AG20443 (cell line): ENCODE measurements around the gene MEGF6.
"Not testable (repeated sequence)": the region's sequence is repeated elsewhere in the genome, so short reads cannot be mapped to it uniquely, and the experiment has no call there.

Experiments used
- DNase-seq: peaks from one replicate; pipeline ENCODE4 v3.0.0; 2012; ENCODE audit warnings: low spot score, mixed read lengths

MEGF6 gene

DNA sequence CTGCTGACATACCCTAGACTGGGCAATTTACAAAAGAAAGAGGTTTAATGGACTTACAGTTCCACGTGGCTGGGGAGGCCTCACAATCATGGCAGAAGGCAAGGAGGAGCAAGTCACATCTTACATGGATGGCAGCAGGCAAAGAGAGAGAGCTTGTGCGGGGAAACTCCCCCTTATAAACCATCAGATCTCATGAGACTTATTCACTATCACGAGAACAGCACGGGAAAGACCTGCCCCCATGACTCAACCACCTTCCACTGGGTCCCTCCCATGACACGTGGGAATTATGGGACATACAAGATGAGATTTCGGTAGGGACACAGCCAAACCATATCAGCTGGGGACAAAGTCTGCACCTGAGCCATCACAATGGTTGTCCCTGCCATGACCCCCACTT, 35.8 kb downstream of the MEGF6 start:
- DNase-seq: not testable (repeated sequence)

DNA sequence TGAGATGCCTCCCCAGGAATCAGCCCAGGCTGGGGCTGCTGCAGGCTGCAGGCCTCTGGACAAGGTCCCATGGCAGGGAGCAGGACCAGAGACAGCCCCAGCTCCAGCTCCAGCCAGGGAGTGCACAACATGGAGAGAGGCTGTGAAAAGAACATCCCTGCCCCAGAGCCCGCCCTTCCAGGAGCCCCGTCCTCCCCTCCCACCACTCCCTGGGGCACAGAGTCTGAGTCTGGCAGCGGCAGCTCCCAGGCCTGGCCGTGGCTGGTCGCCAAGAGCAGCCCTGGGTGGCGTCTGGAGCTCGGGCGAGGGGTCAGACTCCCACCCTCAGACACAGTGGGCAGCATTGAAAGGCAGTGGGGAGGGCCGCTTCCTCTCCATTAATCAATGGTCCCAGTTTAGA, 37.8 kb downstream of the MEGF6 start:
- DNase-seq: no peak

DNA sequence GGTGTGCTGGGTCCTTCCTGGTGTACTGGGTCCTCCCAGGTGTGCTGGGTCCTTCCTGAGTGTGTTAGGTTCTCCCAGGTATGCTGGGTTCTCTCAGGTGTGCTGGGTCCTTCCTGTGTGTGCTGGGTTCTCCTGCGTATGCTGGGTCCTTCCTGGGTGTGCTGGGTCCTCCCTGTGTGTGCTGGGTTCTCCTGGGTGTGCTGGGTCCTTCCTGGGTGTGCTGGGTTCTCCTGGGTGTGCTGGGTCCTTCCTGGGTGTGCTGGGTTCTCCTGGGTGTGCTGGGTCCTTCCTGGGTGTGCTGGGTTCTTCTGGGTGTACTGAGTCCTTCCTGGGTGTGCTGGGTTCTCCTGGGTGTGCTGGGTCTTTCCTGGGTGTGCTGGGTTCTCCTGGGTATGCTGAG, 38.7 kb downstream of the MEGF6 start:
- not testable (repeated sequence) for DNase-seq

DNA sequence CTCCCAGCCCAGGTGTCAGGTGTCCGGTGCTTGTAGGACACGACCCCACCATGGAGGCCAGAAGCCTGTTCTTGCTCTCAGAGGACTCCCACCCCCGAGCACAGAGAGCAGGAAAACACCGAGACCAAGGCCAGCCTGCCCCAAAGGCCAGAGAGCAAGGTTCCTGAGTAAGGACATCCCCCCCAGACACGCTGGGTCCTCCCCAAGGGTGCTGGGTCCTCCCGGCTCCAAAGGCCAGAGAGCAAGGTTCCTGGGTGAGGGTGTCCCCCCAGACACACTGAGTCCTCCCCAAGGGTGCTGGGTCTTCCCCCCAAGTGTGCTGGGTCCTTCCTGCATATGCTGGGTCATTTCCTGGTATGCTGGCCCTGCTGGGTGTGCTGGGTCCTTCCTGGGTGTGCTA, 40.0 kb downstream of the MEGF6 start:
- no peak for DNase-seq

DNA sequence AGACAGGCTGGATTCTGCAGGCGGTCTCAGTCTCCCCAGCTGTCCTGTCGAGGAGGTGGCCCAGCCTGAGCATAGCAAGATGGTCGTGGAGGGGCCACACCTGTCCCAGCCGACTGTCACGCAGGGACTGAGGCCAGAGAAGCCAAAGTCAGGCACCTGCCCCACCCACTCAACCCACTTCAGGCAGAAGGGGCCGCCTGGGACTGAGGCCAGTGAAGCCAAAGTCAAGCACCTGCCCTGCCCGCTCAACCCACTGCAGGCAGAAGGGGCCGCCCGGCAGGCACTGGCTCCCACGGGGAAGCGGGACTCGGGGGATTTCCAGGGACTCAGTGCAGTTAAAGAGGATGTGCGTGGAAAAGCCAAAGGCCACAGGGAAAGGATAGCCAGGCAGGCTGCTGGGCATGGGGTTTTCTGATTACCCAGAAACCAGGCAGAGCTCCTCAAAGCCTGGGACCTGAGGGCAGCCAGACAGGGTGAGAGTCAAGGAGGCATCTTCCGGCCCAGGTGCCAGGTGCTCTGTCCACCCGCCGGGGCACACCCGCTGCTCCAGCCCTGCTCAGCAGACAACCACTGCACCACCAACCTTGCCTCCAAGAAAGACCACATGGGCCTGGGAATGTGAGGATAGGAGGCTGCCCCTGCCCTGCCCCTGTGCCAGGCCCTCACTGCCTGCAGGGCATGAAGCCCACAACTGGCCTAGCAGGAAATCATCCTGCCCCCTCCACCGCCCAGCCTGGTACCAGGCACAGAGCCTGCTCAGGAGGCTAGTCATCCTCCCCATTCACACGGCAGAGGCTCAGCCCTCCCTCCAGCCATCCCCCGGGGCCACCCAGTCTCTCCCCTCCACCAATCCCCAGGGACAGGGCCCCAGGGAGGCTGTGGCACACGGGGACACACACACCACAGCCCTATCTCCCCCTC, 41.0 kb downstream of the MEGF6 start:
- no peak for DNase-seq

DNA sequence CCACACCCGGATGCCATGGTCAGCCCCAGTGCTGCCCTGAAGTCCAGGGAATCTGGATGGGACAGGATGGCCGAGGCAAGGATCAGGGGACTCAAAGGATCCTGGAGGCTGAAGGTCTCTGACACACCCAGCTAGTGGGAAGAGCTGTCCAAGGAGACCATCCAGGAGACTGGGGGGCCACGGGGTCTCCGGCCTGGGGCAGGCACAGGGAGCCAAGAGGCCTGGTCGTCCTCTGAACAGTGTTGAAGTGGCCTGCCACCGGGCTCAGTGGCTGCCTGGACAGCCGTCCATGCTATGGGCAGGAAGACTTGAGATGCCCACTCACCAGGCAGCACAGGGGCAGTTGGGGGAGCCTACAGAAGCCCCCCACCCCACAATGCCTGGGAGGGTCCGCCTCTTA, 41.9 kb downstream of the MEGF6 start:
- DNase-seq: no peak

DNA sequence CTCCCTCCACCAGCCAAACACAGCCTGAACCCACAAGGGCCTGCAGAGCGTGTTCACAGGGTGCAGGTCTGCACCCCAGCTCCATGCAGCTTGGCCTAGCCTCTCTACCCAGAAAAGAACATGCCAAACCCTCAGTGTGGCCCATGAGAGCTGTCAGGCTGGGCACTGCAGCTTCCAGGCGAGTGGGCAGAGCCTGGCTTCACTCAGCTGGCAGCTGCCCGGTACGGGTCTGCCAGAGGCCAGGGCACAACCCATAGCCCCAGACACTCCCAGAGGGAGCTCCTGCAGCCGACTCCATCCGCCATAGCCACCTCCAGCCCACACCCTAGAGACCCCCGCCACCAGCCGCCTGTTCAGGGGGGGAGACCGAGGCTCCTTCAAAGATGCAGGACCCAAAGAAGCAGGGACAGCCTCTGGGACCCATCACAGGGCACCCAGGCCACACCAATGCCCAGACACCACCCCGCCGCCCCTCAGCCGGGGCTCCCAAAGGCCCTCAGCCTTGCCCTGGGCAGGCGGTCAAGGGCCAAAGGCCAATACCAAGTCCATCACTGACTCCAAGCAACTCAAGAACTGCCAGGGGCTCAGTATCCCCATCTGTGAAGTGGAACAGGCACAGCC, 42.4 kb downstream of the MEGF6 start:
- no peak for DNase-seq

DNA sequence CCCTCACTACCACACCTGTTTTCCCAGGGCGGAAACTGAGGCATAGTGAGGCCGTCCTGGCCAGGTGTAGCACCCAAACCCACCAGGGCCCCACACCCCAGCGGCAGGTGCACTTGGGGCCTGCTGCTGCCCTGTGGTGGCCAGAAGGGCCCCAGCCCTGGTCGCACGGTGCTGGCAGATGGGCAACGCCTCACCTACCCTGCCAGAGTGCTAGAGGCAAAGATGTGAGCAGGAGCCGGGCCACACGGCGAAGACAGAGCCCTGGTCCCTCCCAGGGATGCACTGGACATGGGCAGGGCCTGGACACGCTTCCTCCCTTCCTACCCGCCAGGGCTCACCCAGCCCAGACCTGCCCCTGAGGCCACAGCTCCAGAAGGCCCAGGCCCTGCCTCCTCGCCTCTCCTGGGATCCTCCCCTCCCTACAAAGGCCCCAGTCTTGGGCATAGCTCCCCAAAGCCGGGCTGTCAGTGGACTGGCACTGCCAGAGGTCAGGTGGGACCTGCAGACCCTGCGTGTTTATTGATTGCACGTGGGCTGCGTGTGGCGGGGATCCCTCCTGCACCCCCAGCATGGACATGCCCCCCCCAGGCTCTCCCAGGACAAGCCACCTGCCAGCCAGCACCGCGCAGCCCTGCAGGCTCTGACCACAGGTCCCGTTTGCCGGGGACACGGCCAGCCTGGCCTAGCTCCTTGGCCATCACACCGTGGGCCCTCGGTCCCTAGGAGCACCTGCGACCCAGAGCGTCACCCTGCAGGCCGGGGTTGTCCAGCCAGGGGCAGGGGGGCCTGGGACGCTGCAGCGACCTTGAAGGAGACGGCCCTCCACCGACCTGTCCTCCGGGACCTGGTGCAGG, 44.1 kb downstream of the MEGF6 start:
- DNase-seq: no peak

DNA sequence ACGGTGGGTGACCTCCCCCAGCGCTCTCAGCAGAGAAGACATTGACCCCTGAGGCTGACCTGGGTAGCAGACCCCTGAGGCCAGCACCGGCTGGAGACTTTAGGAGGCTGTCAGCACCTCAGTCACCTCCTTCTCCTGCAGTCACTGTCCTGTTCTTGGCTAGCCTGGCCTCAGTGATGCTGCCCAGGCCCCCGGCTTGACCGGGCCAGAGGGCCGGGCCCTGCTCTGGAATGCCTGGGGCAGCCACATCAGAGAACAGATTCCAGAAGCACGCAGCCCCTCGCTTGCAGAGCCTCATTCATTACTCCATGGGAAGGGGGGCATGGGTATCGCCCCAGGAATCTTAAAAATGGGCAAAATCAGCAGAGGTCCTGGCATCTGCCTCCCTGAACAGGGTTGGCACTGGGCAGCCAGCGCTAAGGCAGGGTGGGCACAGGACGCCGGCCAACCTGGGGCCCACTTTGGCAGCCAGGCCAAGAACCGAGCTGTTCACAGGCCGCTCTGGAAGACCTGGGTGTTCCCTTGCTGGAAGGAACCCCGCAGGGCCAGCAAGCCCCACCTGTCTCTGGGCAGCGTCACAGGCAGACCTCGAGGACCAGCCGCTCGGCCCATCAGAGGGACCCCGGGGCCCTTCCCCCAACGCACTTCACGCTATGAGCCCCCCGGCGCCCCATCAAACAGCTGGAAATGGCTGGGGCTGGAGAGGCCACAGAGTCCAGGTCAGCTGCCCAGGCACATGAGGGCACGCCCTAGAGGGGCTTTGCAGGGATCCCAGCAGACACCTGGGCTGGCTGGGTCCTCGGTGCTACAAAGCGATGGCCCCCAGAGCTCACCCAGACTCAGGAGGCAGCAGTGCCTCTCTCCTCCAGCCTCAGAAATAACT, 45.1 kb downstream of the MEGF6 start:
- no peak for DNase-seq

DNA sequence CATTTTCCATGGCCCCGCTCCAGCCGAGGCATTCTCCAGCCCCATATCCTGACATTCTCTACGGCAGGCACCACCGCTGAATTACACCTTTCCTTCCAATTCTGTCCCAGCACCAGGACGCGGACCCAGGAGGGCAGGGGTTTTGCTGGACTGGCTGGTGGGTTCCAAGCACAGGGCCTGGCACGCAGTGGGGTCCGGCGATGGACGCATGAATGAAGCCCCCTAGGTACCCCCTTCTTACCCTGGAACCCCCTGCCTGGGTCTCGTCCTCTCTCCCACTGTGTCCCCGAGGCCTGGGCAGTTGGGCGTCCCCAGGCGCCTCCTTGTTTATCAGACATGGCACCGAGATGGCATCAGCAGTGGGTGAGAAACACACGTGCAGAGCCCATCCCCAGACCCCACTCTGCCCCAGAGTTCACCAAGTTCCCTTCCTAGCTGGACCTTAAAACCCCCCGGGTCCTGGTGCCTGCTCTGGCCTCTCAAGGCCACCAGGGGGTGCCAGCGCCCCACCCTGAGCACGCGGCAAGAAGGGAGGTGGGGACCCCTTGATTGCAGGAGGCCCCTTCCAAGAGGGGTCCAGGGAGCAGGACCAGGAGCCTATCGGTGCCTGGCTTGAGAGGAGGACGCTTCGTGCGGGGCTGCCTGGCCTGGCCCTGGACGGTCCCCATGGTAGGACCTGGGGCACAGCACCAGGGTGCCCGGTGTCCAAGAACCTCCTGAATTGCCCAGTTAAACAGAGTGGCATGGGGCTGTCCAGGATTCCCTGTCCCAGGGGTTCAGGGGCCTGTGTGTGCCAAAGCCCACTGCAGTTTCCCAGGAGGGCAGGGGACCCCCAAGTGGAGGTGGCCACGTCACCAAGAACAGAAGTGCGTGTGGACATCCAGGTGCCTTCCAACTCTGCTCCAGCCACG, 46.1 kb downstream of the MEGF6 start:
- DNase-seq: peak; percentile 81

DNA sequence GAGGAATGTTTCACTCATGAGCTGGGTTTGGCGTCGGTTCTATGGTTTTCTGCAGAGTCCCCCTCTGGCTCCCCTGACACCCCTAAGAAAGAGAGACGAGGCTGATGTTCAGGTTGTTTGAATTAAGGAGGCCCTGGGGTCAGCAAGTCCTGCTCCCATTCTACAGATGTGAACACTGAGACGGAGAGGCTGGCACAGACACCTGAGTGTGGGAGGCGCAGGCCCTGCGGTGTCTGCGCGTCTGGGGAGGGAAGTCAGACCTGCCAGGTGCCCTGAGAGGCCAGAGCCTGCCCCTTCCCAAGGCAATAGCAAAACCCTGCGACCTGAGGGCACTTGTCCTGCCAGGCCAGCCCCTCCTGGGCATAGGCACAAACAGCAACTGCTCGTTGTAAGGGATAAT, 47.7 kb downstream of the MEGF6 start:
- DNase-seq: no peak

DNA sequence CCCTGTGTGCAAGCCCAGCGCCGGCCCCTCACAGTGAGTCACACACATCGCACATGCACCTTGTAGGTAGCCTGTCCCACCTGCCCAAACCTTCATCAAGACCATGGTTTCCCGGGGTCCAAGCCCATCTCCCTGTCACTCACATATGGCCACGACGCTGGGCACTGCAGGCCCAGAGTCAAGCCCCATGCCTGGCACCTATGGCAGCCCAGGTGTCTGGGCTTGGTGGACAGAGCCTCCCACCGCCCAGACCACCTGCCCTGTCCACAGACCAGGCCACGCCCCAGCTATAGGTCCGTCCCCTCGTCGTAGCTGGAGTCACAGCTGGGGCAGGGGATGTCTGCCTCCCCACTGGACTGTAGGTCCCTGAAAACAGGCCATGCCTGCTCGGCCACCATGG, 48.2 kb downstream of the MEGF6 start:
- DNase-seq: no peak

DNA sequence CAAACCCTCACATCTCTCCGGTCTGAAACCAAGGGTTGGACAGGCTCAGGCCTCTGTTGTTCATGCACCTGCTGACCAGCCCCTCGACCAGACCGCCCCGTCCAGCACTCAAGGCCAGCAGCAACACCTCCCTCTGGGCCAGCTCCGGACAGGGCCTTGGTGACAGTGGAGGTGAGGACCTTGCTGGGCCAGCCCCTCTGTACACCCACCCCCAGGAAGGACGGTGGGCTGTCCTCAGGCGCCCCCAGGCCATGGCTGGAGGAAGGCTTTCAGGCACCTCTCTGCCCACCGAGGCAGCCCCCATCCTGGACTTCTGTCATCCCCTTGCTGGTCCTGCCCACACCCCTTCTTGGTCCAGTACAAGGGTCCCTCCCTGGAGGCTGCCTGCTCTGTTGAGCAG, 48.6 kb downstream of the MEGF6 start:
- DNase-seq: no peak

DNA sequence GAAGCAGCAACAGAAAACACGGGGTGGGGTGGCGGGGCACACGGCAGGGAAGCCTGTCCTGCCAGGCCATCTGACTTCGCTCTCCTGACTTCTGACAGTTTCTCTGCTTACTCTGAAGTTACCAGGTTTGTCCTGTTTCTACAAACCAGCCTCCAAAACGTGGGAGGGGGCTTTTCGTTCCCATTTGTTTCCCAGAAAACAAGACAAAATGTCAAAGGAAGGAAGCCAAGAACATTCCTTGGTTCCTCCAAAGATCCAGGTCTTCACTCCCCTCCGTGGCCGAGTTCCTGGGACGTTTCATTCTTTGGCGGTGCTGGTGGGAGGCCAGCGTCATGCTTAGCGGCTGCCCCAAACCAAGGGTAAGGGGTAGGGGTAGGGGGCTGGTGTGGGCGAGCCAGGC, 49.6 kb downstream of the MEGF6 start:
- DNase-seq: no peak

DNA sequence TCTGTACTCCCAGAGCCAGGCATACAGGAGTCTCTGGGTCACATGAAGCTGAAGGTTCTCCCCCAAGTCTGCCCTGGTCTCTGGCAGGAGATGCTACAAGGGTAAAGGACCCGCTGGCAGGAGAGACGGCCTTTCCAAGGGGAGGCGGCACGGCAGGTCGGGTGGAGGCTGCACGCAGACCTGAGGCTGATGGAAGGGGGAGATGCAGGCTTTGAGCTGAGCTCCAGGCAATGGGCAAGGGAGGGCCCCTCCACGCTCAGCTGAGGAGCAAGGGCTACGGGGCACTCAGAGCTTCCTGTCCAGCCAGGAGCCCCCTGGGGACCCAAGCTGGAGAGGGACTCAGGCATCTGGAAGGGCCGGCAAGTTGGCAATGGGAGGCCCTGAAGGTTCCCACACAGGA, 50.3 kb downstream of the MEGF6 start:
- no peak for DNase-seq

DNA sequence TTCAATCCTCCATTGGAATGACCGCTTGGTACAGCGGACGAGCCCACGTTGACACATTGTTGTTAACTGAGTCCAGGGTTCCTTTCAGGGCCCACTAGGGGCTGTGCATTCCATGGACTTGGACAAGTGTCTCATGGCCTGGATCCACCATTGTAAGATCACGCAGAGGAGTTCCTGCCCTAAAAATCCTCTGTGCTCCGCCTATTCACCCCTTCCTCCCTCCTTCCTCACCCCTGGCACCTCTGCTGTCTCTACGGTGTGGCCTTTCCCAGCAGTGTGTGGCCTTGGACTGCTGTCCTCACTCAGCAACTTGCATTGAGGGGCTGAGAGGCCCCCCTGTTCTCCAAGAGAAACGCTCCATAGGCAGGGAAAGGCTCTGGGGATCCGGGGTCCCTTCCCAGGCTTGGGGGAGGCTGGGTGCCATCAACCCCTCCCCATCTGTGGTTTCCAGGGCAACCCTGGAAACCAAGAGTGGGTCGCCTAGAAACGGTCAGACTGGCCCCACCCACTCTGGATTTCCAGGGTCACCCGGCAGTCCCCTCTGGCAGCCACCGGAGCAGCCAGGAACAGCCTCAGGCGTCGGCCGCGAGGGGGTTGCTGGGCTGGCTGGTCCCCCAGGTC, 50.9 kb downstream of the MEGF6 start:
- DNase-seq: no peak

DNA sequence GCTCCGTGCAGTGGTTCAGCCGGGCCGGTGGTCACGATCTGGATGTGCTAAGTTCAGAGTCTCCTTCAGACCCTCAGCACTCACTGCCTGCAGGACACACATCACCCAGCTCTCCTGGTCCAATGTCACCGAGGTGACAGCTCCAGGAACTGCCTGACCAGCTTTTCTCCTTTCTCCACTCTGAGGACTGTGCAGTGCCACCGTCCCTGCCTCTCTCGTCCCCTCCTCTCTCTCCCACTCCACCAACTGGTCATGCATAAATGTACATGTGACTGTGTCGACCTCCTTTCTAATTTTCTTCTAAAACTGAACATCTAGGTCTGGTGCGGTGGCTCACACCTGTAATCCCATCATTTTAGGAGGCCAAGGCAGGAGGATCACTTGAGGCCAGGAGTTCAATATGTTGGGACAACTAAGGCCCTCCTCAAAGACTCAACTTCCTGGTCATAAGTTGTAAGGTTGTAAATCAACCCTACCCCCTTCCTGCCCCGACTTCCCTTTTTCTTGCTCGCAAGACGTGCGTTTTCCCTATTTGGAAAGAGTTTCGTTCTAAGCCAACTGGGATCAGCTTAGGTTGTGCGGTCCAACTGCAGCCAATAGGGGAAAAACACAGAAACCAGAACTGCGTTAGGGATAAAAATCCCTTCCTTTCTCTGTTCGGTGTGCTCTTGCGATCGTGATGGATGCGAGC, 53.1 kb downstream of the MEGF6 start:
- DNase-seq: no peak

DNA sequence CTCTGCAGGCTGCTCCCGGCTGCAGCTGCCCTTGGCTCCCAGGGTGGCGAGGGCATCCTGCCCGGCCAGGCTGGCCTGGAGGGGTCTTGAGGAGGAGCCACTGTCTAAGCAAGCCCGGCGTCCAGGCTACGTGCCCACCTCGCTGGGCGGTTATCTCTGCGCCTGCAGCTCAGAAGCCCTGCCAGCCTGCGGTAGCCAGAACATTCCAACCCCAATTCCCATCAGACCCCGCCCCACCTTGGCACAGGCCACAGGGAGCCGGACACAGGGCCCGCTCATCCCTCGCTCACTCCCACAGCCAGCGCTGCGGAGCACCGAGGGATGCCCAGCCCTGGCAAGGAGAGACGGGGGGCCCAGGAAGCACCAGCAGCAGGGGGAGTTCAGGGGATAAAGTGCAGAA, 53.9 kb downstream of the MEGF6 start:
- no peak for DNase-seq

DNA sequence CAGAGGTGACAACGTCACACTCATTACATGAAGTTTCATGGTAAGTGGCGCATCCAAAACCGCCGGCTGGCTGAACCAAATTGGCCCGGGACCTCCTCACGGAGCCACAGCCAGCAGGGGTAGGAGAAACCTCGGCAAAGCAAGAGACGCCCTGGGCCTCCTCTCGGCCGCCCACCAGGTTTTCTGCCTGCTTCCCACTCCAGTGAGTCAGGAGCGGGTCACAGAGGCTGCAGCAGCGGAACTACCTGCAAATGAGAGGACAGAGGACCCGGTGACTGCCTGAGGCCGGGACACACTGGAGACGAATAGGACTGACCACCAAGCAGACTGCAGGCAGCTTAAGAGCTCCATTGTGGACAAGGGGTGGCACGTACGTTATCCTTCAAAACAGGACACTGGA, 55.0 kb downstream of the MEGF6 start:
- no peak for DNase-seq
